ENCODE results near the gene CSNK2A2.

Gene CSNK2A2

GRCh38 chr16:58116081-58116480, 81.8 kb downstream of the CSNK2A2 start:
- Histone ChIP-seq H3K36me3 (peaks cover 38% of the 10 kb centered on the region), H3K4me3 (ENCODE audit: low read depth, low read length) (no peak overlapping the region; the same call in 1 of the 2 replicates), H3K27me3 (no peaks in the 10 kb centered on the region), H3K4me1 (peaks cover 46% of the 10 kb centered on the region), H3K9me3 (no peaks in the 10 kb centered on the region)
- DNase-seq = no peak
- TF ChIP-seq, protein P1, sequence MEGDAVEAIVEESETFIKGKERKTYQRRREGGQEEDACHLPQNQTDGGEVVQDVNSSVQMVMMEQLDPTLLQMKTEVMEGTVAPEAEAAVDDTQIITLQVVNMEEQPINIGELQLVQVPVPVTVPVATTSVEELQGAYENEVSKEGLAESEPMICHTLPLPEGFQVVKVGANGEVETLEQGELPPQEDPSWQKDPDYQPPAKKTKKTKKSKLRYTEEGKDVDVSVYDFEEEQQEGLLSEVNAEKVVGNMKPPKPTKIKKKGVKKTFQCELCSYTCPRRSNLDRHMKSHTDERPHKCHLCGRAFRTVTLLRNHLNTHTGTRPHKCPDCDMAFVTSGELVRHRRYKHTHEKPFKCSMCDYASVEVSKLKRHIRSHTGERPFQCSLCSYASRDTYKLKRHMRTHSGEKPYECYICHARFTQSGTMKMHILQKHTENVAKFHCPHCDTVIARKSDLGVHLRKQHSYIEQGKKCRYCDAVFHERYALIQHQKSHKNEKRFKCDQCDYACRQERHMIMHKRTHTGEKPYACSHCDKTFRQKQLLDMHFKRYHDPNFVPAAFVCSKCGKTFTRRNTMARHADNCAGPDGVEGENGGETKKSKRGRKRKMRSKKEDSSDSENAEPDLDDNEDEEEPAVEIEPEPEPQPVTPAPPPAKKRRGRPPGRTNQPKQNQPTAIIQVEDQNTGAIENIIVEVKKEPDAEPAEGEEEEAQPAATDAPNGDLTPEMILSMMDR (IDR thresholded peaks at IDR 0.05; ENCODE audit: low read depth, low read length) = no peak

- Histone ChIP-seq H3K36me3 (peaks cover 38% of the 10 kb centered on the region), H3K27me3 (no peaks in the 10 kb centered on the region), H3K4me1 (peaks cover 47% of the 10 kb centered on the region), H3K4me3 (ENCODE audit: low read depth, low read length) (peak overlapping the region; percentile 25), H3K9me3 (no peaks in the 10 kb centered on the region)
- peak; percentile 72 for DNase-seq
- TF ChIP-seq, protein P1 (IDR thresholded peaks at IDR 0.05; ENCODE audit: low read depth, low read length) = no peak
Observed at GRCh38 chr16:58114827-58115825, 82.8 kb downstream of the CSNK2A2 start.

GRCh38 chr16:58111302-58111627, 86.6 kb downstream of the CSNK2A2 start:
- H3K36me3 ChIP-seq = peaks cover 30% of the 10 kb centered on the region
- H3K9me3 ChIP-seq = no peaks in the 10 kb centered on the region
- DNase-seq = no peak
- H3K27me3 ChIP-seq = no peaks in the 10 kb centered on the region
- H3K4me1 ChIP-seq = peaks cover 35% of the 10 kb centered on the region
- no peak overlapping the region for H3K4me3 ChIP-seq (ENCODE audit: low read depth, low read length)
- TF ChIP-seq, protein P1 (IDR thresholded peaks at IDR 0.05; ENCODE audit: low read depth, low read length) = no peak

DNA sequence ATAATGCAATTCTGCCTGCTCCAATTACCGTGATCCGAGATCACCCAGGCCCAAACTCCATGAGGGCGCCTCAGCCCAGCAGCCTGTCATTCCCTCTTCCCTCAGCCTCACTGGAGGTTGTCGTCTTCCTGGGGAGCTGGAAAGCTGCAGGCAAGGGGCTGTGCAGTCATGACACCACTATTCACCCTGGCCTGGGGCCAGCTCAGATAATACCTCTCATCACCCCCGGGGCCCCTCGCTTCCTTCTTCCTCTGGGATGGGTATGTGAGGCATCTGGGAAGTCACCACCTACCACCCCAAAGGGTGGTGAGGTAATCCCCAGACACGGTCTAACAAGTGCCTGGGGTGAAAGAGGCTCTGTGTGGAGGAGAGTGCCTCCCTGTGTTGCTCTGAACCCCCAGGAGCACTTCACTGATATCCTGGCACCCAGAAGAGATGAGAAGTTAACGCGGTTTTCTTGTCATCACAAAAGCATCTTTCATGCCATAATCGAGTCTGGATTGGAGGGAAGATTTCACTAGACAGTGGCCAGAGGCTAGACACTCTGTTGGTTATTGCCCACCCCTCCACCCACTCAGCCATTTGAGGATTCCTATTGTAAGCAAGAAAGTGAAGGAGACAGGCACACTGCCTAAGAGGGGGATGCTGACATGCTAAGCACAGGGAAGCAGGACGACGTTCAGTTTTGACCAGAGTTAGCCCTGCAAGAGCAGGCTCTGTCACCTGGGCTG, 87.2 kb downstream of the CSNK2A2 start:
- TF ChIP-seq, protein P1 (IDR thresholded peaks at IDR 0.05; ENCODE audit: low read depth, low read length) = no peak
- DNase-seq = peak; percentile 84
- Histone ChIP-seq H3K9me3 (no peaks in the 10 kb centered on the region), H3K4me3 (ENCODE audit: low read depth, low read length) (peak overlapping the region; percentile 19; the same call in 1 of the 2 replicates), H3K27me3 (no peaks in the 10 kb centered on the region), H3K36me3 (peaks cover 25% of the 10 kb centered on the region), H3K4me1 (peaks cover 29% of the 10 kb centered on the region)

GRCh38 chr16:58109881-58110280, 88.0 kb downstream of the CSNK2A2 start:
- TF ChIP-seq, protein P1 (IDR thresholded peaks at IDR 0.05; ENCODE audit: low read depth, low read length) = no peak
- Histone ChIP-seq H3K36me3 (peaks cover 20% of the 10 kb centered on the region), H3K9me3 (no peaks in the 10 kb centered on the region), H3K4me1 (peaks cover 24% of the 10 kb centered on the region), H3K27me3 (no peaks in the 10 kb centered on the region), H3K4me3 (ENCODE audit: low read depth, low read length) (no peak overlapping the region)
- DNase-seq = no peak
